CD14-positive monocyte (primary cell): ENCODE results near the gene RASSF9. TPM values are rescaled to one million over a fixed set of nuclear protein-coding genes. Genes with fewer than 3 reads are reported as not detected.
A peak's percentile ranks its signal among the peaks of the same experiment; 100 is the strongest.

Experiments used
- DNase-seq, 3 donors: peaks; one replicate each; pipeline ENCODE4 v3.0.0-alpha.2; 2011 to 2022
- H2AFZ ChIP-seq: 2 replicates; pipeline ENCODE4 v1.6.0; 2012; ENCODE audit warnings: mild to moderate bottlenecking, low read depth, low read length, inconsistent platforms; ENCODE audit not compliant: insufficient read depth, poor library complexity, severe bottlenecking
- H3K27ac ChIP-seq, 2 donors: 1 replicate in 1 of 2; 2 replicates in 1 of 2; pipeline ENCODE4 v1.5.1; 2012 to 2013; ENCODE audit warnings: low read length in 2 of 2, control low read depth in 1 of 2, inconsistent platforms in 1 of 2, low read depth in 1 of 2, mild to moderate bottlenecking in 1 of 2
- H3K27me3 ChIP-seq, 2 donors: one replicate each; pipeline versions ENCODE4 v1.6.0 to v1.6.1; 2011 to 2013; ENCODE audit warnings: low read length in 2 of 2; ENCODE audit not compliant: control insufficient read depth in 2 of 2, insufficient read depth in 2 of 2
- H3K36me3 ChIP-seq, 2 donors: replicated peaks in 1 of 2; 1 replicate in 1 of 2; 2 replicates in 1 of 2; pipeline versions ENCODE4 v1.5.1 to v1.6.1; 2012 to 2013; ENCODE audit warnings: low read length in 2 of 2, control low read depth in 1 of 2, inconsistent platforms in 1 of 2, mild to moderate bottlenecking in 1 of 2; ENCODE audit not compliant: insufficient read depth in 2 of 2, control insufficient read depth in 1 of 2
- H3K4me1 ChIP-seq, 2 donors: 1 replicate in 1 of 2; 2 replicates in 1 of 2; pipeline versions ENCODE4 v1.5.1 to v1.6.1; 2012 to 2013; ENCODE audit warnings: low read length in 2 of 2, control low read depth in 1 of 2, inconsistent platforms in 1 of 2, mild to moderate bottlenecking in 1 of 2, moderate library complexity in 1 of 2; ENCODE audit not compliant: insufficient read depth in 2 of 2, control insufficient read depth in 1 of 2
- H3K4me2 ChIP-seq: replicated peaks from 2 replicates; pipeline ENCODE3; 2012; ENCODE audit warnings: low read length, moderate library complexity, mild to moderate bottlenecking; ENCODE audit not compliant: poor library complexity, severe bottlenecking; ENCODE audit errors: extremely low read depth
- H3K4me3 ChIP-seq, 3 experiments: fragments of 200-600 bp in 1 of 3; sonication (generic) in 1 of 3; replicated peaks in 1 of 3; 1 replicate in 2 of 3; 2 replicates in 1 of 3; pipeline ENCODE4 v1.5.1; 2011 to 2013; ENCODE audit warnings: low read length in 3 of 3, mild to moderate bottlenecking in 3 of 3, control low read depth in 2 of 3, low read depth in 2 of 3, inconsistent platforms in 1 of 3, moderate library complexity in 1 of 3
- H3K79me2 ChIP-seq: 2 replicates; pipeline ENCODE4 v1.6.0; 2012; ENCODE audit warnings: mild to moderate bottlenecking, control low read depth, inconsistent platforms, low read length, moderate library complexity; ENCODE audit not compliant: insufficient read depth
- H3K9ac ChIP-seq: 2 replicates; pipeline ENCODE4 v1.6.0; 2017; ENCODE audit warnings: low read length, mild to moderate bottlenecking; ENCODE audit not compliant: insufficient read depth, poor library complexity, severe bottlenecking
- H3K9me3 ChIP-seq, 2 donors: replicated peaks in 1 of 2; 1 replicate in 1 of 2; 2 replicates in 1 of 2; pipeline versions ENCODE4 v1.5.1 to v1.6.1; 2012 to 2013; ENCODE audit warnings: low read length in 2 of 2, control low read depth in 1 of 2; ENCODE audit not compliant: control insufficient read depth in 1 of 2, insufficient read depth in 1 of 2
- H4K20me1 ChIP-seq: 2 replicates; pipeline ENCODE4 v1.6.0; 2012; ENCODE audit warnings: mild to moderate bottlenecking, low read length, control low read depth, moderate library complexity; ENCODE audit not compliant: insufficient read depth
- H3K27ac Mint-ChIP-seq, 7 donors: one replicate each; pipeline ENCODE4 v1.8.0; 2020; ENCODE audit warnings: mild to moderate bottlenecking in 7 of 7, mixed read lengths in 7 of 7, moderate library complexity in 6 of 7, inconsistent platforms in 2 of 7
- H3K27me3 Mint-ChIP-seq, 3 donors: one replicate each; pipeline ENCODE4 v1.8.0; 2021 to 2022; ENCODE audit warnings: low read depth in 3 of 3, mild to moderate bottlenecking in 3 of 3, mixed read lengths in 3 of 3, moderate library complexity in 3 of 3, inconsistent platforms in 1 of 3
- H3K36me3 Mint-ChIP-seq, 2 donors: one replicate each; pipeline ENCODE4 v1.8.0; 2020; ENCODE audit warnings: mixed read lengths in 2 of 2, inconsistent platforms in 1 of 2, mild to moderate bottlenecking in 1 of 2
- H3K4me1 Mint-ChIP-seq: one replicate; pipeline ENCODE4 v1.8.0; 2020; ENCODE audit warnings: mild to moderate bottlenecking, mixed read lengths
- H3K4me3 Mint-ChIP-seq, 2 donors: one replicate each; pipeline ENCODE4 v1.8.0; 2020; ENCODE audit warnings: mild to moderate bottlenecking in 2 of 2, mixed read lengths in 2 of 2, moderate library complexity in 1 of 2
- H3K9me3 Mint-ChIP-seq, 7 donors: one replicate each; pipeline ENCODE4 v1.8.0; 2020 to 2022; ENCODE audit warnings: mixed read lengths in 7 of 7, mild to moderate bottlenecking in 6 of 7, moderate library complexity in 6 of 7, inconsistent platforms in 2 of 7
- CTCF ChIP-seq: fragments of 200-600 bp; IDR thresholded peaks from one replicate; pipeline ENCODE4 v1.8.0; 2022; ENCODE audit warnings: antibody characterized with exemption, mild to moderate bottlenecking
- WGBS: methylation state at CpG from one replicate; pipeline ENCODE4 v1.1.5; 2013; ENCODE audit warnings: missing lambda C conversion rate; ENCODE audit not compliant: insufficient coverage; 5-methylcytosine and 5-hydroxymethylcytosine counted together
- intact Hi-C, 2 donors: fragments of 100-400 bp; cut with micrococcal nuclease; formaldehyde crosslinking; loops; one replicate each; pipeline versions ENCODE4 v1.15.0 to v1.15.1; 2023
- polyA plus RNA-seq, 3 donors: library from polyadenylated mRNA; depleted of rRNA in 1 of 3; unstranded in 2 of 3; stranded (reverse) in 1 of 3; fragments of 300-500 nt in 2 of 3; fragments of >200 nt in 1 of 3; fragmentation: Illumina TruSeq in 2 of 3; gene quantifications; 1 replicate in 2 of 3; 2 replicates in 1 of 3; pipeline ENCODE4 v1.2.3, GENCODE V29; 2012 to 2021

The RASSF9 gene
- polyA plus RNA-seq, 3 donors: not detected

DNA sequence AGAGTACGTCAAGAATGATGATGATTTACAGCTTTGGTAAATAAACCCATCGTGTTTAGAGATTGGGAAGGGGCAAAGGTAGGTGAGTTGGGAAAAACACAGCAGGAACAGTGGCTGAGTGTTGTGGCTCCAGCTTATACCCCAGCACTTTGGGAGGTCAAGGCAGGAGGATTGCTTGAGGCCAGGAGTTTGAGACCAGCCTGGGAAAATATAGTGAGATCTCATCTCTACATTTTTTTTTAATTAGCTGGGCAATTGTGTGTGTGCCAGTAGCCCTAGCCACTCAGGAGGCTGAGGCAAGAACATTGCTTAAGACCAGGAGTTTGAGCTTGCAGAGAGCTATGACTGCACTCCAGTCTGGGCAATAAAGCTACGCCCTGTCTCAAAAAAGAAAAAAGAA is 77.1 kb downstream of the RASSF9 start:
- no peak overlapping the region for H3K9ac ChIP-seq
- no peaks in the 10 kb centered on the region for H4K20me1 ChIP-seq
- no peaks in the 10 kb centered on the region for H3K27me3 ChIP-seq
- H3K4me1 ChIP-seq: no peaks in the 10 kb centered on the region
- no peak overlapping the region for H3K27ac ChIP-seq
- no peaks in the 10 kb centered on the region for H3K27me3 Mint-ChIP-seq
- no peak overlapping the region for H2AFZ ChIP-seq
- no peak overlapping the region for H3K4me3 Mint-ChIP-seq
- no peaks in the 10 kb centered on the region for H3K36me3 ChIP-seq
- no peaks in the 10 kb centered on the region for H3K36me3 Mint-ChIP-seq
- TF ChIP-seq CTCF: no peak
- H3K27ac Mint-ChIP-seq: peak overlapping the region in 1 of 7 donors; percentile 12
- 84% methylated on average over 3 of the region's 3 CpGs for WGBS
- no peaks in the 10 kb centered on the region for H3K79me2 ChIP-seq
- peaks cover 7% of the 10 kb centered on the region in 2 donors for H3K9me3 ChIP-seq
- H3K4me3 ChIP-seq: no peak overlapping the region
- DNase-seq: no peak
- H3K4me2 ChIP-seq: no peak overlapping the region
- intact Hi-C loops: no loop called here
- H3K4me1 Mint-ChIP-seq: no peaks in the 10 kb centered on the region
- H3K9me3 Mint-ChIP-seq: peaks cover 0 to 9% (median 3%) of the 10 kb centered on the region in 7 donors

GRCh38 chr12:85755760-85756159 is 80.4 kb downstream of the RASSF9 start:
- Mint-ChIP-seq H3K27me3 (no peaks in the 10 kb centered on the region), H3K9me3 (peaks cover 1 to 9% (median 3%) of the 10 kb centered on the region in 7 donors)

More at GRCh38 chr12:85755760-85756159, 80.4 kb downstream of the RASSF9 start:
- no peaks in the 10 kb centered on the region for H3K36me3 ChIP-seq
- no peaks in the 10 kb centered on the region for H4K20me1 ChIP-seq
- no peaks in the 10 kb centered on the region for H3K4me1 ChIP-seq
- H3K9ac ChIP-seq: no peak overlapping the region
- H2AFZ ChIP-seq: no peak overlapping the region
- DNase-seq: no peak
- H3K9me3 ChIP-seq: peaks cover 7% of the 10 kb centered on the region in 2 donors
- no peak for TF ChIP-seq CTCF
- H3K4me1 Mint-ChIP-seq: no peaks in the 10 kb centered on the region
- no peak overlapping the region for H3K27ac Mint-ChIP-seq
- no peaks in the 10 kb centered on the region for H3K27me3 ChIP-seq
- intact Hi-C loops: no loop called here
- H3K36me3 Mint-ChIP-seq: no peaks in the 10 kb centered on the region
- no peak overlapping the region for H3K4me2 ChIP-seq
- H3K4me3 Mint-ChIP-seq: no peak overlapping the region
- H3K27ac ChIP-seq: no peak overlapping the region
- no peaks in the 10 kb centered on the region for H3K79me2 ChIP-seq
- H3K4me3 ChIP-seq: no peak overlapping the region

Other genes with a start within 250 kb of the RASSF9 start
- gene NTS, start 37.9 kb upstream of the RASSF9 start, polyA plus RNA-seq: not detected